Central memory CD8-positive, alpha-beta T cell (primary cell): ENCODE results near the gene PRF1.

Source experiments
- ATAC-seq: fragments of 150-1000 bp; cut with Tn5 transposase; replicated peaks from 2 replicates; pipeline ENCODE4 v1.10.0; 2022; ENCODE audit warnings: mild to moderate bottlenecking, moderate FRiP score, moderate number of reproducible peaks; ENCODE audit not compliant: poor library complexity, severe bottlenecking; ENCODE audit errors: extremely low read depth
- DNase-seq, 2 donors: peaks; one replicate each; pipeline ENCODE4 v3.0.0; 2021; ENCODE audit warnings: low spot score in 2 of 2
- H3K27ac Mint-ChIP-seq: one replicate; pipeline ENCODE4 v1.8.0; 2022; ENCODE audit warnings: low read depth, mild to moderate bottlenecking, moderate library complexity, mixed read lengths
- H3K27me3 Mint-ChIP-seq: one replicate; pipeline ENCODE4 v1.8.0; 2022; ENCODE audit warnings: mixed read lengths
- H3K36me3 Mint-ChIP-seq: one replicate; pipeline ENCODE4 v1.8.0; 2022; ENCODE audit warnings: mild to moderate bottlenecking, moderate library complexity, mixed read lengths; ENCODE audit not compliant: insufficient read depth
- H3K4me1 Mint-ChIP-seq: one replicate; pipeline ENCODE4 v1.8.0; 2022; ENCODE audit warnings: mixed read lengths
- H3K4me3 Mint-ChIP-seq: one replicate; pipeline ENCODE4 v1.8.0; 2022; ENCODE audit warnings: mild to moderate bottlenecking, moderate library complexity, mixed read lengths
- H3K9me3 Mint-ChIP-seq: one replicate; pipeline ENCODE4 v1.8.0; 2022; ENCODE audit warnings: mixed read lengths

PRF1 gene

GRCh38 chr10:70576803-70577517, 25.6 kb downstream of the PRF1 start:
- peak overlapping the region; percentile 69 for H3K4me3 Mint-ChIP-seq

GRCh38 chr10:70575874-70576802, 26.4 kb downstream of the PRF1 start:
- peaks cover 56% of the 10 kb centered on the region for H3K4me1 Mint-ChIP-seq
- peak overlapping the region; percentile 95 for H3K27ac Mint-ChIP-seq

More at GRCh38 chr10:70576803-70577517, 25.6 kb downstream of the PRF1 start:
- Mint-ChIP-seq H3K27me3 (no peaks in the 10 kb centered on the region), H3K27ac (peak overlapping the region; percentile 95), H3K36me3 (peaks cover 6% of the 10 kb centered on the region), H3K4me1 (peaks cover 56% of the 10 kb centered on the region), H3K9me3 (peaks cover 4% of the 10 kb centered on the region)
- ATAC-seq = no peak
- no peak for DNase-seq

DNA sequence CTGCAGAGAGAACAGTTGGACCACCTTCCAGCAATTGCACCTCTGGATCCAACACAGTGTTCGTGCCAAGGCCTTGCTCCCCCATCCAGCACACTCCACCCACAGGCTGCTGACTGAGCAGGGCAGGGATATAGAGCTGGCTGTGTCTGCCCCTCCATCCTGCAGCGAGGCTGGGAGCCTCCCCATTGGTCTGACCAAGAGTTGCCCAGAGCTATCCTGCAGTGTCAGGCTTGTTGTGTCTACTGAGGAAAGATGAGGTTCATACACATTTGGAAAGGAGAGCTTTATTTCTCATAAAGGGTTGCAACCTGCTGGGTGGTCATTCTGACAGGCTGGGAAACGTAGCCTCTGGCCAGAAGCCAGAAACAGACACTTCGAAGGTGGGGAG, 27.1 kb downstream of the PRF1 start:
- peaks cover 4% of the 10 kb centered on the region for H3K9me3 Mint-ChIP-seq
- H3K27ac Mint-ChIP-seq = peak overlapping the region; percentile 95
- H3K4me3 Mint-ChIP-seq = peak overlapping the region; percentile 69
- H3K27me3 Mint-ChIP-seq = no peaks in the 10 kb centered on the region
- ATAC-seq (no peak), DNase-seq (no peak)
- peaks cover 56% of the 10 kb centered on the region for H3K4me1 Mint-ChIP-seq
- peaks cover 6% of the 10 kb centered on the region for H3K36me3 Mint-ChIP-seq

More at GRCh38 chr10:70575874-70576802, 26.4 kb downstream of the PRF1 start:
- no peaks in the 10 kb centered on the region for H3K27me3 Mint-ChIP-seq
- peaks cover 6% of the 10 kb centered on the region for H3K36me3 Mint-ChIP-seq
- ATAC-seq (peak; percentile 31), DNase-seq (peak in 1 of 2 donors; percentile 40)
- peaks cover 4% of the 10 kb centered on the region for H3K9me3 Mint-ChIP-seq
- H3K4me3 Mint-ChIP-seq = peak overlapping the region; percentile 69

GRCh38 chr10:70573599-70574506, 28.7 kb downstream of the PRF1 start:
- peaks cover 10% of the 10 kb centered on the region for H3K36me3 Mint-ChIP-seq
- H3K9me3 Mint-ChIP-seq = no peaks in the 10 kb centered on the region
- H3K4me1 Mint-ChIP-seq = peaks cover 48% of the 10 kb centered on the region
- H3K27me3 Mint-ChIP-seq = no peaks in the 10 kb centered on the region
- no peak for ATAC-seq
- H3K27ac Mint-ChIP-seq = no peak overlapping the region
- no peak for DNase-seq
- H3K4me3 Mint-ChIP-seq = no peak overlapping the region

DNA sequence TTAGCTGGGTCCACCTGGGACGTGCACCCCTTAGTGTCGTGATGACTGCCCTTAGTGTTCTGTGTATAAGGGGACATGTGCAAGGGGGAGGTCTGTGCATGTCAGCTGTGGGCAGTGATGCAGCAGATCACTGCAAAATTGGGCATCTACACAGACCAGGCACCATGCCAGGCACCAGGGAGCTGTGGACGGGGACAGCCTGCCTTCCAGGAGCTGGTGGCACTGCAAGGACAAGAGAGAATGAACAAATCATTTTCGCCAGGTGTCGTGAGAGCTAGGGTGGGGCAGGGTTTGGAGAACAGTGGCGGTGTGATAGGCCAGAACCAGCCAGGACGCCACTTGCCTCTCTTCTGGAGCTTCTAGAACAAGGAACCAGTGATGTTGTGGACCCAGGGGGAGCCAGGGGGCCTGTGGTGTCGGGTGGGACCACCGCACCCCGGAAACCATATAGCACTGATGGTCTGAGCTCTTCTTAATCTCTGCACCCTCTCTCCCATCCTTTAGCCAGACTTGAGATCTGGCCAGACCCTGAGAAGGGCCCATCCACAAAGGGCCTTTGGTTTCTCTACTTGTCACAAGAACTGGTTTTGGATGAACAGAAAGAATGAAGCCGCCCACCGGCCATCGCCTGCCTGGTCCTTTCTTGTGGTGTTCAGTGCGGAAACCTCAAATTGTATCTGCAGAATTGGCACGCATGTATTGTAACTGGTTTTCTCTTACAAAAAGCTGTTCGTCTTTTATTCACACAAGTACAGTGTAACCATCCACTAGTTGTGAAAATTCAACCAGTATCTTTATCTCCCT, 30.7 kb downstream of the PRF1 start:
- Mint-ChIP-seq H3K4me3 (no peak overlapping the region), H3K36me3 (peaks cover 6% of the 10 kb centered on the region), H3K9me3 (no peaks in the 10 kb centered on the region), H3K27me3 (no peaks in the 10 kb centered on the region), H3K27ac (no peak overlapping the region), H3K4me1 (peaks cover 28% of the 10 kb centered on the region)
- DNase-seq (no peak), ATAC-seq (no peak)

DNA sequence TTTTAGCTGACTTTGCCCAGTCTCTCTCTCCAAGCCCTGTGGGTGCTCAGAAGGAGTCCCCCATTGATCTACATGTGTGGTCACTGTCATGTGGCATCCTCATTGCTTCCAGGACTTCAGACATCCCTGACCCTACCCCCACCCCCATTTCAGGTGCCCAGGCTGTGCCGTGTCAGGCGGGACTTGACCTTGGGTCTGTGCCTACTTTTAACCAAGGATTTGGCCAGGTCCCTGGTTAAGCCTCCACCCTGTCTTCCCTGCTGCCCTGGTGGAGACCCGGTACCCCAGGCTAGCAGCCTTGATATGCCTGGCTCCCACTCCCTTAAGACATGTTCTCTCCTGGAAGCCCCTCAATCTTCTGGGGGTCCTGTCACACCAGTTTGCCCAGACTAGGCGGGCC, 31.3 kb downstream of the PRF1 start:
- peaks cover 22% of the 10 kb centered on the region for H3K4me1 Mint-ChIP-seq
- no peaks in the 10 kb centered on the region for H3K9me3 Mint-ChIP-seq
- H3K27me3 Mint-ChIP-seq = no peaks in the 10 kb centered on the region
- no peak for ATAC-seq
- H3K36me3 Mint-ChIP-seq = peaks cover 6% of the 10 kb centered on the region
- no peak overlapping the region for H3K4me3 Mint-ChIP-seq
- H3K27ac Mint-ChIP-seq = no peak overlapping the region
- no peak for DNase-seq

DNA sequence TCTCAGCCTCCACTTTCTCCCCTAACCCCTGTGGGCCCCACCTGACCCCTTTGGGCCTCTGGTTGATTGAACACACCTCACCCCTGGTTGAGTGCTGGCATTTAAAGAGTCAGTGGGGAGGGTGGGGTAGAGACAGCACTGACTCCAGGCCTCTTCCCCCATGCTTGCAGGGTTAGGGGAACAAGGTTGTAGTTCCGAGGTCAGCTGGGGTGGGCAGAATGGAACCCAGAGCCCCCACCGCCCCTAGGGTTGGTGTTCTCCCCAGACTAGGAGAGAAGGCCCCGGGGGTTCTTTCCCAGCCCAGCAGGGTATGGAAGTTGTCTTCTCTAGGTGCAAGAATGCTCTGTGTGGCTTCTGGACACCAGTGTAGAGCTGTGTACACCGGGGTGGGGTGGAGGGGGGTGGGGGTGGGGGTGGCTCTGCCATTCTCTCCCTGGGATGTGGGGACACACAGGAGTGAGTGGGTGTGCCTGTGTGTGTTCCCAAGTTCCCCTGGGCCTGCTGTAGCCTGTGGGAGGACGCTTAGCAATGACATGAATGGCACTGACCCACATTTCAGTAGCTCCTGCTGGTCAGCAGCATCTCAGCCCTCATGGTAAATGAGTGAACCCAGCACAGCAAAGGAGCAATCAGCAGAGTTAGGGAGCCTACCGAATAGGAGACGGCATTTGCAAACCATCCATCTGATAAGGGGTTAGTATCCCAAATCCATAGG, 33.6 kb downstream of the PRF1 start:
- H3K4me3 Mint-ChIP-seq = no peak overlapping the region
- H3K4me1 Mint-ChIP-seq = peaks cover 23% of the 10 kb centered on the region
- no peaks in the 10 kb centered on the region for H3K27me3 Mint-ChIP-seq
- no peak overlapping the region for H3K27ac Mint-ChIP-seq
- ATAC-seq = no peak
- no peak for DNase-seq
- no peaks in the 10 kb centered on the region for H3K9me3 Mint-ChIP-seq
- H3K36me3 Mint-ChIP-seq = peaks cover 6% of the 10 kb centered on the region

GRCh38 chr10:70568113-70568512, 34.4 kb downstream of the PRF1 start:
- Mint-ChIP-seq H3K27me3 (no peaks in the 10 kb centered on the region), H3K4me1 (peaks cover 26% of the 10 kb centered on the region), H3K27ac (peak overlapping the region; percentile 41), H3K36me3 (peaks cover 6% of the 10 kb centered on the region), H3K9me3 (no peaks in the 10 kb centered on the region), H3K4me3 (no peak overlapping the region)
- DNase-seq (no peak), ATAC-seq (no peak)

GRCh38 chr10:70567603-70568002, 34.9 kb downstream of the PRF1 start:
- no peaks in the 10 kb centered on the region for H3K27me3 Mint-ChIP-seq
- ATAC-seq = no peak
- no peaks in the 10 kb centered on the region for H3K9me3 Mint-ChIP-seq

DNA sequence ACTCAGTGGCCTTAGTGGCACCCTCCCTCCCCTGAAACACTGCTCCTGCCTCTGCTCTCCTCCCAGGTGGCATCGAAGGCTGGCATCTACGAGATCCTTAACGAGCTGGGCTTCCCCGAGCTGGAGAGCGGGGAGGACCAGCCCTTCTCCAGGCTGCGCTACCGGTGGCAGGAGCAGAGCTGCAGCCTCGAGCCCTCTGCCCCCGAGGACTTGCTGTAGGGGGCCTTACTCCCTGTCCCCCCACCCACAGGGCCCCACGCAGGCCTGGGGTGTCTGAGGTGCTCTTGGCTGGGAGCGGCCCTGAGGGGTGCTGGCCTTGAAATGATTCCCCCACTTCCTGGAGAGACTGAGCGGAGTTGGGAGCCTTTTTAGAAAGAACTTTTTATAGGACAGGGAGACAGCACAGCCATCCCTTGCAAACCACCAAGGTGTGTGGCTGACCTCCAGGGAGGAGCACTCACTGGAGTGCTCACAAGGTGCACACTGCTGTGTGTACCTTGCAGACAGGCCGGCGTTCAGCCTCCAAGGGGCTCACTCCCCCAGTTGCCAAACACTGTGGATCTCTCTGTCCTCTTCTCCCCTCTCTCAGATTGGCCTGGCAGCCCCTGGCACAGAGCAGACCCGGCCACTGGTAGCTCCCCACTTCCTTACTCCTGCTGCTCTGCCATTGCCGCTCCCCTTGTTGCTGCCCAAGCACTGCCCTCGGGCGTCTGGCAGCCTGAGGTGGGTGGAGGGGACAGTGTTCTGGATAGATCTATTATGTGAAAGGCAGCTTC, 35.8 kb downstream of the PRF1 start:
- ATAC-seq (no peak), DNase-seq (no peak)
- Mint-ChIP-seq H3K27ac (peak overlapping the region; percentile 35), H3K4me3 (no peak overlapping the region), H3K27me3 (no peaks in the 10 kb centered on the region), H3K9me3 (no peaks in the 10 kb centered on the region), H3K4me1 (peaks cover 33% of the 10 kb centered on the region), H3K36me3 (peaks cover 4% of the 10 kb centered on the region)

More at GRCh38 chr10:70567603-70568002, 34.9 kb downstream of the PRF1 start:
- Mint-ChIP-seq H3K4me3 (no peak overlapping the region), H3K27ac (peak overlapping the region; percentile 41), H3K36me3 (peaks cover 5% of the 10 kb centered on the region), H3K4me1 (peaks cover 25% of the 10 kb centered on the region)
- DNase-seq = no peak
